ENCODE data around the gene TMEM218.
A peak's percentile ranks its signal among the peaks of the same experiment; 100 is the strongest.
"Not testable (repeated sequence)": the region's sequence is repeated elsewhere in the genome, so short reads cannot be mapped to it uniquely, and the experiment has no call there.

Gene TMEM218

GRCh38 chr11:125090816-125091215, 20.6 kb downstream of the TMEM218 start:
- Histone ChIP-seq H3K9me3 (ENCODE audit: insufficient read depth, low read length, severe bottlenecking) (no peaks in the 10 kb centered on the region), H3K27me3 (ENCODE audit: insufficient read depth, low read length, poor library complexity) (no peaks in the 10 kb centered on the region), H3K4me2 (ENCODE audit: insufficient read depth, low read length) (no peak overlapping the region), H3K79me2 (ENCODE audit: insufficient read depth, low read length) (no peaks in the 10 kb centered on the region), H2AFZ (ENCODE audit: low read depth, low read length) (no peak overlapping the region), H3K9ac (ENCODE audit: low read depth, low read length) (no peak overlapping the region), H4K20me1 (ENCODE audit: insufficient read depth, low read length) (0 out of 2 replicates have a peak, but pooled peaks cover 3% of the 10 kb centered on the region), H3K27ac (ENCODE audit: low read length) (no peak overlapping the region), H3K4me3 (ENCODE audit: low read depth in 1 of 2, low read length in 2 of 2) (no peak overlapping the region), H3K36me3 (ENCODE audit: insufficient read depth, low read length) (no peaks in the 10 kb centered on the region), H3K4me1 (ENCODE audit: insufficient read depth, low read length) (no peaks in the 10 kb centered on the region)
- ATAC-seq (ENCODE audit: insufficient read depth, low read depth) (peak; percentile 21; the same call in 1 of the 3 replicates), DNase-seq (no peak)
- no peak for TF ChIP-seq EZH2 (IDR thresholded peaks at IDR 0.05; ENCODE audit: borderline replicate concordance, low read depth, low read length, severe bottlenecking)
- no peak for TF ChIP-seq CTCF (IDR thresholded peaks at IDR 0.05; ENCODE audit: borderline replicate concordance, extremely low read depth, low read length, poor library complexity, severe bottlenecking)

DNA sequence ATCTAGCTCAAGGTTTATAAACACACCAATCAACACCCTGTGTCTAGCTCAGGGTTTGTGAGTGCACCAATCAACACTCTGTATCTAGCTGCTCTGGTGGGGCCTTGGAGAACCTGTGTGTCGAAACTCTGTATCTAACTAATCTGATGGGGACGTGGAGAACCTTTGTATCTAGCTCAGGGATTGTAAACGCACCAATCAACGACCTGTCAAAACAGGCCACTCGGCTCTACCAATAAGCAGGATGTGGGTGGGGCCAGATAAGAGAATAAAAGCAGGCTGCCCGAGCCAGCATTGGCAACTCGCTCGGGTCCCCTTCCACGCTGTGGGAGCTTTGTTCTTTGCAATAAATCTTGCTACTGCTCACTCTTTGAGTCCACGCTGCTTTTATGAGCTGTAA, 21.3 kb downstream of the TMEM218 start:
- H3K36me3 ChIP-seq (ENCODE audit: insufficient read depth, low read length); H3K27me3 ChIP-seq (ENCODE audit: insufficient read depth, low read length, poor library complexity); ATAC-seq (ENCODE audit: insufficient read depth, low read depth); H3K4me2 ChIP-seq (ENCODE audit: insufficient read depth, low read length); H3K79me2 ChIP-seq (ENCODE audit: insufficient read depth, low read length); H4K20me1 ChIP-seq (ENCODE audit: insufficient read depth, low read length); H3K9me3 ChIP-seq (ENCODE audit: insufficient read depth, low read length, severe bottlenecking); H3K9ac ChIP-seq (ENCODE audit: low read depth, low read length); DNase-seq; H3K4me3 ChIP-seq (ENCODE audit: low read depth in 1 of 2, low read length in 2 of 2); H3K27ac ChIP-seq (ENCODE audit: low read length); H3K4me1 ChIP-seq (ENCODE audit: insufficient read depth, low read length); H2AFZ ChIP-seq (ENCODE audit: low read depth, low read length): not testable (repeated sequence)

- not testable (repeated sequence) for H3K9me3 ChIP-seq (ENCODE audit: insufficient read depth, low read length, severe bottlenecking); H3K79me2 ChIP-seq (ENCODE audit: insufficient read depth, low read length); H3K4me2 ChIP-seq (ENCODE audit: insufficient read depth, low read length); H3K9ac ChIP-seq (ENCODE audit: low read depth, low read length); H2AFZ ChIP-seq (ENCODE audit: low read depth, low read length); H3K4me1 ChIP-seq (ENCODE audit: insufficient read depth, low read length); H3K36me3 ChIP-seq (ENCODE audit: insufficient read depth, low read length); H3K27me3 ChIP-seq (ENCODE audit: insufficient read depth, low read length, poor library complexity); ATAC-seq (ENCODE audit: insufficient read depth, low read depth); H4K20me1 ChIP-seq (ENCODE audit: insufficient read depth, low read length); DNase-seq; H3K4me3 ChIP-seq (ENCODE audit: low read depth in 1 of 2, low read length in 2 of 2); H3K27ac ChIP-seq (ENCODE audit: low read length)
Observed at GRCh38 chr11:125089481-125089880, 21.9 kb downstream of the TMEM218 start.

- Histone ChIP-seq H3K36me3 (ENCODE audit: insufficient read depth, low read length) (no peaks in the 10 kb centered on the region), H3K4me3 (ENCODE audit: low read depth in 1 of 2, low read length in 2 of 2) (no peak overlapping the region), H3K27me3 (ENCODE audit: insufficient read depth, low read length, poor library complexity) (no peaks in the 10 kb centered on the region), H2AFZ (ENCODE audit: low read depth, low read length) (no peak overlapping the region), H3K27ac (ENCODE audit: low read length) (no peak overlapping the region), H4K20me1 (ENCODE audit: insufficient read depth, low read length) (0 out of 2 replicates have a peak, but pooled peaks cover 3% of the 10 kb centered on the region), H3K4me1 (ENCODE audit: insufficient read depth, low read length) (no peaks in the 10 kb centered on the region), H3K4me2 (ENCODE audit: insufficient read depth, low read length) (no peak overlapping the region), H3K79me2 (ENCODE audit: insufficient read depth, low read length) (no peaks in the 10 kb centered on the region), H3K9ac (ENCODE audit: low read depth, low read length) (no peak overlapping the region), H3K9me3 (ENCODE audit: insufficient read depth, low read length, severe bottlenecking) (no peaks in the 10 kb centered on the region)
- ATAC-seq (ENCODE audit: insufficient read depth, low read depth) = no peak
- no peak for TF ChIP-seq EZH2 (IDR thresholded peaks at IDR 0.05; ENCODE audit: borderline replicate concordance, low read depth, low read length, severe bottlenecking)
- no peak for TF ChIP-seq CTCF (IDR thresholded peaks at IDR 0.05; ENCODE audit: borderline replicate concordance, extremely low read depth, low read length, poor library complexity, severe bottlenecking)
- no peak for DNase-seq
Observed at GRCh38 chr11:125088576-125089455, 22.6 kb downstream of the TMEM218 start.
